Upper lobe of left lung (tissue), 6 donors: ENCODE measurements around the gene INTS11. TPM values are rescaled to one million over a fixed set of nuclear protein-coding genes. Genes with fewer than 3 reads are reported as not detected.
A peak's percentile ranks its signal among the peaks of the same experiment; 100 is the strongest.

Source experiments
- ATAC-seq, 2 donors: fragments of 200-7000 bp; cut with Tn5 transposase; one replicate each; pipeline ENCODE4 v1.9.1; 2022; ENCODE audit warnings: mild to moderate bottlenecking in 2 of 2, moderate library complexity in 2 of 2; ENCODE audit not compliant: low FRiP score in 2 of 2
- DNase-seq, 2 donors: peaks; one replicate each; pipeline ENCODE4 v3.0.0-alpha.2; 2019 to 2020
- H3K27ac ChIP-seq, 4 donors: fragments of 200-600 bp; sonication (generic); one replicate each; pipeline ENCODE4 v1.5.1; 2016 to 2019
- H3K27me3 ChIP-seq, 4 donors: fragments of 200-600 bp; sonication (generic); one replicate each; pipeline ENCODE4 v1.5.1; 2017 to 2019
- H3K36me3 ChIP-seq, 4 donors: fragments of 200-600 bp; sonication (generic); one replicate each; pipeline ENCODE4 v1.5.1; 2016 to 2019
- H3K4me1 ChIP-seq, 4 donors: fragments of 200-600 bp; sonication (generic); one replicate each; pipeline ENCODE4 v1.5.1; 2018 to 2019
- H3K4me3 ChIP-seq, 4 donors: fragments of 200-600 bp; sonication (generic); one replicate each; pipeline ENCODE4 v1.5.1; 2017 to 2019; ENCODE audit warnings: mild to moderate bottlenecking in 2 of 4, moderate library complexity in 1 of 4
- H3K9me3 ChIP-seq, 4 donors: fragments of 200-600 bp; sonication (generic); one replicate each; pipeline ENCODE4 v1.5.1; 2018 to 2019
- CTCF ChIP-seq, 6 experiments: fragments of 450-650 bp in 4 of 6; fragments of 200-600 bp in 2 of 6; sonication (generic) in 2 of 6; IDR thresholded peaks; one replicate each; pipeline ENCODE4 v1.5.1; 2016 to 2019; ENCODE audit warnings: antibody characterized with exemption in 6 of 6
- EP300 ChIP-seq, 4 donors: sonication (generic); formaldehyde crosslinking; IDR thresholded peaks; one replicate each; pipeline ENCODE4 v1.5.1; 2017; ENCODE audit warnings: antibody characterized with exemption in 4 of 4, control low read depth in 2 of 4
- POLR2A ChIP-seq, 4 donors: fragments of 450-650 bp; IDR thresholded peaks; one replicate each; pipeline ENCODE4 v1.5.1; 2016 to 2017; ENCODE audit warnings: antibody characterized with exemption in 4 of 4, mild to moderate bottlenecking in 2 of 4
- POLR2AphosphoS5 ChIP-seq, 2 donors: sonication (generic); formaldehyde crosslinking; IDR thresholded peaks; one replicate each; pipeline ENCODE4 v1.5.1; 2017; ENCODE audit warnings: antibody characterized with exemption in 2 of 2
- WGBS, 2 donors: methylation state at CpG; one replicate each; pipeline ENCODE4 v1.1.5; 2017 to 2018; 5-methylcytosine and 5-hydroxymethylcytosine counted together
- total RNA-seq, 6 donors: library from RNA; depleted of rRNA in 4 of 6; stranded (reverse); fragments of >200 nt in 4 of 6; gene quantifications; one replicate each; pipeline versions ENCODE4 v1.1.0 to v1.2.1, GENCODE V29; 2016 to 2021
- donor health status: DM: no; HTN: no; CAD: no; lungs with moderate emphysema.
- donor health status: DM: no; HTN: yes; CAD: no; lungs with severe emphysema.

The INTS11 gene
- total RNA-seq, 6 donors from 2014 or later = 71.7 to 267 (median 90.5) TPM

- DNase-seq (peak in 1 of 2 donors; percentile 82), ATAC-seq (no peak)
- Histone ChIP-seq H3K27ac (no peak overlapping the region), H3K9me3 (no peaks in the 10 kb centered on the region), H3K36me3 (peaks cover 0 to 41% (median 23%) of the 10 kb centered on the region in 4 donors), H3K27me3 (no peaks in the 10 kb centered on the region), H3K4me3 (no peak overlapping the region), H3K4me1 (peaks cover 0 to 30% (median 11%) of the 10 kb centered on the region in 4 donors)
- 84 to 96% methylated on average over 10 to 51 of the region's 57 CpGs for WGBS, 2 donors
- no peak for TF ChIP-seq CTCF (IDR thresholded peaks at IDR 0.05)
- TF ChIP-seq POLR2AphosphoS5 (IDR thresholded peaks at IDR 0.05) = peak in 1 of 2 donors; percentile 3
Observed at GRCh38 chr1:1332031-1332755, 7.7 kb upstream of the INTS11 start.

DNA sequence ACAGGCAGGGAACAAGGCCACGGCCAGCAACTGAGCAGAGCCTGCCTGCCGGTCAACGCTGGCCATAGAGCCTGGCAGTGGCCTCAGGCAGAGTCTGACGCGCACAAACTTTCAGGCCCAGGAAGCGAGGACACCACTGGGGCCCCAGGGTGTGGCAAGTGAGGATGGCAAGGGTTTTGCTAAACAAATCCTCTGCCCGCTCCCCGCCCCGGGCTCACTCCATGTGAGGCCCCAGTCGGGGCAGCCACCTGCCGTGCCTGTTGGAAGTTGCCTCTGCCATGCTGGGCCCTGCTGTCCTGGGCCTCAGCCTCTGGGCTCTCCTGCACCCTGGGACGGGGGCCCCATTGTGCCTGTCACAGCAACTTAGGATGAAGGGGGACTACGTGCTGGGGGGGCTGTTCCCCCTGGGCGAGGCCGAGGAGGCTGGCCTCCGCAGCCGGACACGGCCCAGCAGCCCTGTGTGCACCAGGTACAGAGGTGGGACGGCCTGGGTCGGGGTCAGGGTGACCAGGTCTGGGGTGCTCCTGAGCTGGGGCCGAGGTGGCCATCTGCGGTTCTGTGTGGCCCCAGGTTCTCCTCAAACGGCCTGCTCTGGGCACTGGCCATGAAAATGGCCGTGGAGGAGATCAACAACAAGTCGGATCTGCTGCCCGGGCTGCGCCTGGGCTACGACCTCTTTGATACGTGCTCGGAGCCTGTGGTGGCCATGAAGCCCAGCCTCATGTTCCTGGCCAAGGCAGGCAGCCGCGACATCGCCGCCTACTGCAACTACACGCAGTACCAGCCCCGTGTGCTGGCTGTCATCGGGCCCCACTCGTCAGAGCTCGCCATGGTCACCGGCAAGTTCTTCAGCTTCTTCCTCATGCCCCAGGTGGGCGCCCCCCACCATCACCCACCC lies 6.9 kb upstream of the INTS11 start, which contains the start of gene TAS1R3:
TAS1R3 (plus strand) TSS at position 213 of the 898 bp plus-strand sequence; CDS start at position 279, 66 bp downstream.
- Histone ChIP-seq H3K27me3 (no peaks in the 10 kb centered on the region), H3K4me1 (peaks cover 4 to 38% (median 15%) of the 10 kb centered on the region in 4 donors), H3K9me3 (no peaks in the 10 kb centered on the region), H3K4me3 (no peak within 1 kb of the TSS), H3K36me3 (peaks cover 0 to 41% (median 22%) of the 10 kb centered on the region in 4 donors), H3K27ac (peak within 1 kb of the TSS in 1 of 4 donors; percentile 35)
- TF ChIP-seq POLR2AphosphoS5 (IDR thresholded peaks at IDR 0.05) (no peak), POLR2A (IDR thresholded peaks at IDR 0.05) (peak in 1 of 4 donors; percentile 7)
- WGBS, 2 donors = 73 to 87% methylated on average over 6 to 38 of the region's 41 CpGs
- peak in 1 of 2 donors; percentile 77 for DNase-seq
- peak in 1 of 2 donors; percentile 4 for ATAC-seq

DNA sequence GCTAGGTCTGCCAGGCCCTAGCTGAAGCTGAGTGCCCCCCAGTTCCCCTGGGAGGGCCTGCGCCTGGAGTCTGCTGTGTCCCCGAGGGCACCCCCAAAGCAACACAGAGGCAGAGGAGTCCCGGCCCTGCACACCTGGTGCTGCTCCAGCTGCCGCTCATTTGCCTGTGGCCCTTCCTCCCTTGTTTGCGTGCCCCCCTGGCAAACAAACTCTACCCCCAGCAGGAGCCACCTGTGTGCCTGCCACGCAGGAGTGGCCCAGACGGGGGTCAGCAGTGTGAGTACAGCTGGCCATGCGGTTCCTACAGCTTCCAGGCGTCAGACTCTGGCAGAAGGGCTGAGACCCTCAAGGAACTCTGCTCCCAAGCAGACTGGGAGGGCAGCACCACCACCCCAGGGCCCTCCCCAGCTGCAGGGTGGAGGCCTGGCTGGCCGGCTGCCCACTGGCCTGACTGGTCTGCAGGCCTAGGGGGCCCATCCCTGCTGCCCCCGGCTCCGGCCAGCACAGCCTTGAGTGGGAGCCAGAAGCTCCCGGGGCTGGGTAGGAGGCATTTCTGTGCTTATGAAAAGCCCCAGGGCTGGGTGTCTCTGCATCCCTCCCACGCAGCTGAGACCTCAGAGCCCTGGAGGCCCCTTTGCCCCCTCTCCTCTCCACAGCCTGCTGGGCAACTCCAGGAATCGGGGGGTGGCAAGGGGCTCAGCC lies 6.1 kb upstream of the INTS11 start:
- Histone ChIP-seq H3K9me3 (no peaks in the 10 kb centered on the region), H3K36me3 (peaks cover 0 to 34% (median 19%) of the 10 kb centered on the region in 4 donors), H3K27ac (peak overlapping the region in 1 of 4 donors; percentile 35), H3K4me3 (no peak overlapping the region), H3K4me1 (peaks cover 12 to 46% (median 23%) of the 10 kb centered on the region in 4 donors), H3K27me3 (no peaks in the 10 kb centered on the region)
- no peak for TF ChIP-seq POLR2A (IDR thresholded peaks at IDR 0.05)
- TF ChIP-seq EP300 (IDR thresholded peaks at IDR 0.05) = no peak
- no peak for TF ChIP-seq CTCF (IDR thresholded peaks at IDR 0.05)
- TF ChIP-seq POLR2AphosphoS5 (IDR thresholded peaks at IDR 0.05) = no peak
- DNase-seq = peak in 1 of 2 donors; percentile 72
- peak in 1 of 2 donors; percentile 7 for ATAC-seq
- 61 to 77% methylated on average over 5 to 13 of the region's 15 CpGs for WGBS, 2 donors

DNA sequence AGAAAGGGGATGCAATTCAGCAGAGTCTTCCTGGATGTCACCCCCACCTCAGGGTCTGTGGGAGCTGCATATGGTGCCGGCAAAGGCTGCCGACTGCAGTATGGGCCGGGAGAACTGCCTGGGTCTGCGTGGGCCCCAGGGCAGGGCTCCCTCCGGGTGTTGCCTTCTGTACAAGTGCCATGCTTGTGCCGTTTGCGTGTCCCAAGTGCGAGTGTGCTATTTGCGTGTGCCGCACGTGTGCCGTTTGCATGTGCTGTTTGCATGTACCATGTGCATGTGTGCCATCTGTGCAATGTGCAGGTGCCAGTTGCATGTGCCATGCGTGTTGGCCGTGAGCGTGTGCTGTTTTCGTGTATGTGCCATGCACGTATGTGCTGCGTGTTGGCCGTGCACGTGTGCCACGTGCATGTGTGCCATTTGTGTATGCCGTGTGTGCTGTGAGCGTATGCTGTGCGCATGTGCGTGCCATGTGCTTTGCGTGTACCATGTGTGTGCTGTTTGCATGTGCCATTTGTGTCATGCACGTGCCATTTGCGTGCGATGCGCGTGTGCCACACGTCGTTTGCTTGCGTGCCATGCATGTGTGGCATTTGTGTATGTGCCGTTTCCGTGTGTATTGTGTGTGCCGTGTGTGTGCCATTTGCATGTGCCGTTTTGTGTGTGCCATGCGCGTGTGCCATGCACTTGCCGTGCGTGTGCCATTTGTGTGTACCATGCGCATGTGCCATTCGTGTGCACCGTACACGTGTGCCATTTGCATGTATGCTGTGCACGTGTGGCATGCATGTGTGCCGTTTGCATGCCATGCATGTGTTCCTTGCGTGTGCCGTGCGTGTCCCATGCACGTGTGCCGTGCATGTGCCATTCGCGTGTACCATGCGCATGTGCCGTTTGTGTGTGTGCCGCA lies 5.1 kb upstream of the INTS11 start:
- Histone ChIP-seq H3K27me3 (no peaks in the 10 kb centered on the region), H3K27ac (no peak overlapping the region), H3K4me1 (peaks cover 17 to 53% (median 28%) of the 10 kb centered on the region in 4 donors), H3K4me3 (no peak overlapping the region), H3K36me3 (peaks cover 0 to 29% (median 19%) of the 10 kb centered on the region in 4 donors), H3K9me3 (no peaks in the 10 kb centered on the region)
- ATAC-seq (no peak), DNase-seq (peak in 1 of 2 donors; percentile 71)
- TF ChIP-seq POLR2AphosphoS5 (IDR thresholded peaks at IDR 0.05) (no peak), POLR2A (IDR thresholded peaks at IDR 0.05) (no peak), EP300 (IDR thresholded peaks at IDR 0.05) (no peak), CTCF (IDR thresholded peaks at IDR 0.05) (no peak)
- WGBS, 2 donors = 93 to 94% methylated on average over 40 to 53 of the region's 58 CpGs
